ENCODE measurements around the gene MAN1C1.
"Not testable (repeated sequence)": the region's sequence is repeated elsewhere in the genome, so short reads cannot be mapped to it uniquely, and the experiment has no call there.

The MAN1C1 gene

GRCh38 chr1:25586181-25586588, 30.4 kb upstream of the MAN1C1 start:
- TF ChIP-seq CTCF (IDR thresholded peaks at IDR 0.05; ENCODE audit: borderline replicate concordance, insufficient read depth, low read depth, low read length), result no peak
- H3K4me3 ChIP-seq (ENCODE audit: low read depth, low read length), result no peak overlapping the region

- H3K4me3 ChIP-seq (ENCODE audit: low read depth, low read length), result no peak overlapping the region
- no peak for TF ChIP-seq CTCF (IDR thresholded peaks at IDR 0.05; ENCODE audit: borderline replicate concordance, insufficient read depth, low read depth, low read length)
These were observed 29.3 kb upstream of the MAN1C1 start for GRCh38 chr1:25587290-25587689.

GRCh38 chr1:25588224-25588623, 28.4 kb upstream of the MAN1C1 start:
- H3K4me3 ChIP-seq (ENCODE audit: low read depth, low read length), result not testable (repeated sequence)

- not testable (repeated sequence) for H3K4me3 ChIP-seq (ENCODE audit: low read depth, low read length)
These were observed 27.8 kb upstream of the MAN1C1 start for GRCh38 chr1:25588786-25589185.

- H3K4me3 ChIP-seq (ENCODE audit: low read depth, low read length), result no peak overlapping the region
- TF ChIP-seq CTCF (IDR thresholded peaks at IDR 0.05; ENCODE audit: borderline replicate concordance, insufficient read depth, low read depth, low read length), result no peak
These were observed 26.3 kb upstream of the MAN1C1 start for GRCh38 chr1:25590096-25590824.

- no peak overlapping the region for H3K4me3 ChIP-seq (ENCODE audit: low read depth, low read length)
- no peak for TF ChIP-seq CTCF (IDR thresholded peaks at IDR 0.05; ENCODE audit: borderline replicate concordance, insufficient read depth, low read depth, low read length)
These were observed 22.7 kb upstream of the MAN1C1 start for GRCh38 chr1:25593861-25594260.

- TF ChIP-seq CTCF (IDR thresholded peaks at IDR 0.05; ENCODE audit: borderline replicate concordance, insufficient read depth, low read depth, low read length), result no peak
- no peak overlapping the region for H3K4me3 ChIP-seq (ENCODE audit: low read depth, low read length)
These were observed 21.6 kb upstream of the MAN1C1 start for GRCh38 chr1:25594971-25595370.

- H3K4me3 ChIP-seq (ENCODE audit: low read depth, low read length), result not testable (repeated sequence)
These were observed 19.9 kb upstream of the MAN1C1 start for GRCh38 chr1:25596641-25597040.

GRCh38 chr1:25598879-25599278, 17.7 kb upstream of the MAN1C1 start:
- H3K4me3 ChIP-seq (ENCODE audit: low read depth, low read length), result no peak overlapping the region
- no peak for TF ChIP-seq CTCF (IDR thresholded peaks at IDR 0.05; ENCODE audit: borderline replicate concordance, insufficient read depth, low read depth, low read length)

Measured in GM12875 (cell line).